GM21576 (cell line): ENCODE results near the gene AK9.
"Not testable (repeated sequence)": the region's sequence is repeated elsewhere in the genome, so short reads cannot be mapped to it uniquely, and the experiment has no call there.

ENCODE experiments used
- ATAC-seq: cut with Tn5 transposase; IDR thresholded peaks from one replicate; pipeline ENCODE4 v1.9.1; 2021; ENCODE audit warnings: mild to moderate bottlenecking, moderate library complexity; ENCODE audit not compliant: unreplicated experiment

AK9 gene

GRCh38 chr6:109626311-109626710 lies 64.7 kb downstream of the AK9 start:
- no peak for ATAC-seq

- no peak for ATAC-seq
Observed at GRCh38 chr6:109625199-109625598, 65.8 kb downstream of the AK9 start.

GRCh38 chr6:109623288-109623687 lies 67.7 kb downstream of the AK9 start:
- no peak for ATAC-seq

GRCh38 chr6:109612268-109612667 lies 78.7 kb downstream of the AK9 start:
- no peak for ATAC-seq

DNA sequence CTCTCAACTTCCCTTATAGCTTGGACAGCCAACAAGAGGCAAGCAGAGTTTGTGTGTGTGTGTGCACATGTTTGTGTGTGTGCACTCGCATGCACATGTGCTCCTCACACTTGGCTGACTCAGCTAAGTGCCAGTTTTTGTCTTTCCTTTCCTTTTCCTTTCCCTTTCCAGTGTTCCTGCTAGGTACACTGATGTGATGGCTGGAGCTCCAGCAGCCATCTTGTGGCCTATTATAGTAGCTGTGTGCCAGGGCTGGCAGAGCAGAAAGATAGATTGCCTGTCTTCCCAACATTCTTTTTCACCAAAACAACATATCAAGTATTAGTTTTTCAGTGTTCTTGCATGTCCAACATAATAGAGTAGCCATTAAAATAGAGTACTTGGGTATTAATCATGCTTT lies 79.5 kb downstream of the AK9 start:
- ATAC-seq: no peak

- ATAC-seq: no peak
Observed at GRCh38 chr6:109610590-109610989, 80.4 kb downstream of the AK9 start.

DNA sequence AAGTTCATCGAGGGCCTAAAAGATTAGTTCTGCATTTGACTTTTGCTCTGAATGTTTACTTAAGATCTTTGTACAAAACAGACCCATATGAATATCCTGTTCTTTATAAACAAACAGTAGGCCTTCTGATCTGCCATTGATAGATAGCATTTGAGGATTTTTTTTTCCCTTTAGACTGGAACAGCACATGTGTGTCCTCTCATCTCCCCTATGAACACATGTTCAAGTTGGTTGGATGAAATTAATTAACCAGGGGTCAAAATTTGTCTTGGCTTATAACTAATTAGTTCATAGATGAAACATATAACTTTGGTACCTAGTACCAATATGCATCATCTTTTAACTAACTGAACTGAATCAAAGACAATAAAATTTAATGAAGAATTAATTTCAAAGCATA lies 81.3 kb downstream of the AK9 start:
- no peak for ATAC-seq

DNA sequence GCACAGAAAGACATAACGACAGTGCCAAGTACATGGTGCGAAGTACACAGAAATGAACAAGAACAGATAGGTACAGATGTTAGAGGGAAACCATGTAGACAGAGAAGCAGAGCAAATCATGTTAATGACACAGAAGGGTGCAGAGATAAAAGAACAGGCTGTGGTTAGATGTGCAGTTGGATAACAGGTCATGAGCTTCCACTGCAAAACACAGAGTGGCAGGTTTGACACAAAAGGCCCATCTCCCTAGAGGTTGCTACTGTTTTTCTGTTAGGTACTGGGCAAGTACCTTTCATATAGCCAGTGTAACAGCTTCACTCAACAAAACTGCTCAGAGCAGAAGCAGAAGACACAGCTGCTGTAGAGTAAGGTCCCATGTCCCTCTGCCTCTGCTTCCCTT lies 84.6 kb downstream of the AK9 start:
- no peak for ATAC-seq

DNA sequence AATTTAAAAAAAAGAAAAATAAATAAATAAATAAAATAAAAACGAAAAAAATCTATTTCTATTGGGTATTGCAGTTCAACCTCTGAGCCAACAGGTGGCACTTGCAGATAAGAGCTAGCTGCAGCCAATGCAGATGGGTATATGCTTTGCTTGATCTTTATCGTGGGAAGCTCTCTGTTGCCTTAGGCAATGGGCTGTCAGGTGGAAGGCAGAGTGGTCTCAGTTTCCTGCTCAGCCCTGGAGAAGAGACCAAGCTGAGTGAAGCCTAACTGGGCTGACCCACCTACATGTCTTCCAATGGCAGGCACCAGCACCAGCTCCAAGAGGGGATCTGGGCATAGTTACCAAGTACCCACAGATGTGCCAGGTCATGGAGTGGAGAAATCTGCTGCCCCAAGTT lies 95.0 kb downstream of the AK9 start:
- ATAC-seq: no peak

GRCh38 chr6:109580519-109580918 lies 110.5 kb downstream of the AK9 start:
- ATAC-seq: no peak

- ATAC-seq: peak; percentile 77
Observed at GRCh38 chr6:109579361-109579760, 111.6 kb downstream of the AK9 start.

DNA sequence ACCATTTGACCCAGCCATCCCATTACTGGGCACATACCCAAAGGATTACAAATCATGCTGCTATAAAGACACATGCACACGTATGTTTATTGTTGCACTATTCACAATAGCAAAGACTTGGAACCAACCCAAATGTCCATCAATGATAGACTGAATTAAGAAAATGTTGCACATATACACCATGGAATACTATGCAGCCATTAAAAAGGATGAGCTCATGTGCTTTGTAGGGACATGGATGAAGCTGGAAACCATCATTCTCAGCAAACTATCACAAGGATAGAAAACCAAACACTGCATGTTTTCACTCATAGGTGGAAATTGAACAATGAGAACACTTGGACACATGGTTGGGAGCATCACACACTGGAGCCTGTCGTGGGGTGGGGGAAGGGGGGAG lies 121.1 kb downstream of the AK9 start:
- ATAC-seq: not testable (repeated sequence)

- ATAC-seq: no peak
Observed at GRCh38 chr6:109561844-109562243, 129.2 kb downstream of the AK9 start.

- ATAC-seq: no peak
Observed at GRCh38 chr6:109531446-109531845, 159.6 kb downstream of the AK9 start.

- no peak for ATAC-seq
Observed at GRCh38 chr6:109527989-109528388, 163.0 kb downstream of the AK9 start.

DNA sequence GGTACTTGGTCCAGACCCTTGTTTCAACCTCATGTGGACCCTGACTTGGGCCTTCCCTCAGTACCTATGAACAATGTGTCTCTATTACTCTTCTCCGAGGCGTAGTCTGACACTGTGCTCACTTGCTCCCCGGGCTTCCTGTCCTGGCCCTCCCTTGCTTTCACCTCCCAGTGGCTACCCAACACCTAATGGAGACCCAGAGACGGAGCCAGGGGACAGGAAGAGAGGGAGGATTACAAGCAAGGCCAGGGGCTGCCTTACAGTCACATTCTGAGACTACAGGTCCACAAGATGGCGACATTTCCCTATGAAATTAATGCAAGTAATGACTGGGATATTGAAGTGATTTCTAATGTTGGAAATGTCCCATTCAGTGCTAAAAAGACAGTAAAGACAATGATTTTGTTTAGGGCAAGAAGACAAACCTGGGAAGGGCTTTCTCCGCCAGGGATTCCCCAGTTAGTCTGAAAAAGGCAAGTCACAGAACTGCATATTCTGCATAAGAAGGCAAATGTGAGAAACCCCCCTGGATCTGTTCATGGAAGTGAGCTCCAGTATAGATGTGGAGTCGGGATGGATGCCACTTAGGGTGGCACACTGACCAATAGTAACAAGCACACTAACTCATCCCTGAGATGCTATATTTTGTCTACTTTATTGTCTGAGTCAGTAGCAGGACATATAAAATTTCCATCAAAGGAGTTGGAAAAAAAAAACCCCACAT lies 163.9 kb downstream of the AK9 start:
- peak; percentile 60 for ATAC-seq

- no peak for ATAC-seq
Observed at GRCh38 chr6:109524129-109524528, 166.9 kb downstream of the AK9 start.

- no peak for ATAC-seq
Observed at GRCh38 chr6:109523478-109523877, 167.5 kb downstream of the AK9 start.

DNA sequence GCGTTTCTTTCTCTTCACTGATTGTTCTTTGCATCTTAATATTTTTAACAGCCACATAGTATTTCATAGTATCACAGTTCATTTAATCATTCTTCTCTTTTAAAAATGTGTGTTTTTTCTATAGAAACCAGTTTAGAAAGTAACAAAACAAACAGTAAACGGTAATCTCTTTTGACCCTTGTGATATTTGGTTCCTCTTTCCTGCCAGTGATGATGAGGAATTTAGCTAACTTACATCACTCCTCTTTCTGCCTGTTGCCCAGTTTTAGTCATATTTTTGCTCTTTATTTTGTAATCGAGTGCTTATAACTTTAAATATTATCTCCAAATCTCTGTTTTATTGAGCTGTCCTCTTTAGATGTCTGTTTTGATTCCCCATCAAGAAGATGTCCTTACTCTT lies 169.9 kb downstream of the AK9 start:
- no peak for ATAC-seq

GRCh38 chr6:109519647-109520046 lies 171.4 kb downstream of the AK9 start:
- not testable (repeated sequence) for ATAC-seq

- no peak for ATAC-seq
Observed at GRCh38 chr6:109516929-109517328, 174.1 kb downstream of the AK9 start.

- no peak for ATAC-seq
Observed at GRCh38 chr6:109515781-109516409, 175.1 kb downstream of the AK9 start.

DNA sequence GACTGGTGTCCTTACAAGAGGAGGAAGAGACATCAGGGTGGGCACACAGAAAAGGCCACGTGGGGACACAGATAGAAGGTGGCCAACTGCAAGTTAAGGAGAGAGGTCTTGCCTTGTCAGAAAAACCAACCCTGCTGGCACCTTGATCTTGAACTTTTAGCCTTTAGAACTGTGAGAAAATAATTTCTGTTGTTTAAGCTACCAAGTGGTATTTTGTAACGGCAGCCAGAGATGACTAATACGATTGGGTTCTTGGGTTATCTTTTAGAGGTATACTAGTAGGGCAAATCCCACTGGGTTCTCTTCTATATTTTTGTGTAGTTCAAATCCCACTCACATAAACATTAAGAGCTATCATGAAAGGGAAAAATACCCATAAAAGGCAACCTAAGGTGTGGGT lies 176.1 kb downstream of the AK9 start:
- ATAC-seq: no peak
